HepG2 (cell line): ENCODE data around the gene ANTKMT. TPM values are rescaled to one million over a fixed set of nuclear protein-coding genes. Genes with fewer than 3 reads are reported as not detected.

Experiments used
- ADNP ChIP-seq: sonication (generic); formaldehyde crosslinking; IDR thresholded peaks from 2 replicates; pipeline ENCODE4 v1.4.0; 2020; ENCODE audit warnings: missing genetic modification reagents
- HMGA1 ChIP-seq: sonication (generic); formaldehyde crosslinking; conservative IDR thresholded peaks from 2 replicates; pipeline ENCODE4 v1.4.0; 2020; ENCODE audit warnings: missing genetic modification reagents
- HNRNPUL1 ChIP-seq: fragments of 200-400 bp; formaldehyde crosslinking; IDR thresholded peaks from 2 replicates; pipeline ENCODE4 v1.6.1; 2017; ENCODE audit warnings: low read depth, mild to moderate bottlenecking, low read length, moderate library complexity
- IKZF4 ChIP-seq: sonication (generic); formaldehyde crosslinking; IDR thresholded peaks from 2 replicates; pipeline ENCODE4 v1.5.1; 2020; ENCODE audit warnings: borderline replicate concordance, mild to moderate bottlenecking, low read depth, missing genetic modification reagents; ENCODE audit errors: not compliant biosample characterization
- NCOA5 ChIP-seq: sonication (generic); formaldehyde crosslinking; IDR thresholded peaks from 2 replicates; pipeline ENCODE4 v1.4.0; 2020; ENCODE audit warnings: missing genetic modification reagents
- NFE2 ChIP-seq: sonication (generic); formaldehyde crosslinking; IDR thresholded peaks from 2 replicates; pipeline ENCODE4 v1.4.0; 2020; ENCODE audit warnings: missing genetic modification reagents
- NONO ChIP-seq, 2 experiments: fragments of 450-650 bp in 1 of 2; sonication (generic) in 1 of 2; formaldehyde crosslinking in 1 of 2; IDR thresholded peaks in 1 of 2; conservative IDR thresholded peaks in 1 of 2; 2 replicates each; pipeline versions ENCODE4 v1.6.1 to v1.8.0; 2017 to 2022; ENCODE audit warnings: mild to moderate bottlenecking in 1 of 2, missing genetic modification reagents in 1 of 2, moderate library complexity in 1 of 2
- SETDB1 ChIP-seq: sonication (generic); formaldehyde crosslinking; IDR thresholded peaks from 2 replicates; pipeline ENCODE4 v1.5.1; 2020; ENCODE audit warnings: missing genetic modification reagents, mild to moderate bottlenecking, borderline replicate concordance
- TAF15 ChIP-seq: fragments of 200-400 bp; formaldehyde crosslinking; IDR thresholded peaks from one replicate; pipeline ENCODE4 v1.6.1; 2018; ENCODE audit warnings: mild to moderate bottlenecking, low read depth, low read length; ENCODE audit not compliant: poor library complexity, severe bottlenecking
- TBP ChIP-seq: sonication (generic); formaldehyde crosslinking; IDR thresholded peaks from 2 replicates; pipeline ENCODE4 v1.5.0; 2020; ENCODE audit warnings: missing genetic modification reagents
- ZMYM3 ChIP-seq: sonication (generic); formaldehyde crosslinking; IDR thresholded peaks from 2 replicates; pipeline ENCODE4 v1.5.1; 2020; ENCODE audit warnings: mild to moderate bottlenecking, missing genetic modification reagents
- ZNF12 ChIP-seq: sonication (generic); formaldehyde crosslinking; IDR thresholded peaks from 2 replicates; pipeline ENCODE4 v1.5.0; 2020; ENCODE audit warnings: missing genetic modification reagents
- ZNF205 ChIP-seq: IDR thresholded peaks from 2 replicates; pipeline ENCODE4 v1.6.1; 2018; ENCODE audit warnings: missing biosample characterization, missing genetic modification reagents
- ZNF552 ChIP-seq: sonication (generic); formaldehyde crosslinking; IDR thresholded peaks from 2 replicates; pipeline ENCODE4 v1.9.0; 2022; ENCODE audit warnings: missing genetic modification reagents, mild to moderate bottlenecking, borderline replicate concordance
- ZNF660 ChIP-seq: sonication (generic); formaldehyde crosslinking; IDR thresholded peaks from 2 replicates; pipeline ENCODE4 v1.5.1; 2020; ENCODE audit warnings: mild to moderate bottlenecking, low read depth, missing genetic modification reagents, borderline replicate concordance
- ZNF674 ChIP-seq: sonication (generic); formaldehyde crosslinking; IDR thresholded peaks from 2 replicates; pipeline ENCODE4 v1.5.0; 2020; ENCODE audit warnings: low read depth, mild to moderate bottlenecking, missing genetic modification reagents
- ZNF713 ChIP-seq: sonication (generic); formaldehyde crosslinking; IDR thresholded peaks from 2 replicates; pipeline ENCODE4 v1.4.0; 2020; ENCODE audit warnings: mild to moderate bottlenecking, missing genetic modification reagents
- polyA plus RNA-seq, 8 experiments: library from polyadenylated mRNA; depleted of rRNA in 3 of 8; stranded (reverse) in 7 of 8; unstranded in 1 of 8; fragments of >200 nt; fragmentation: Illumina TruSeq in 4 of 8; extraction: Trizol in 4 of 8; gene quantifications; 2 replicates each; pipeline versions ENCODE4 v1.2.1 to v1.2.3, GENCODE V29; 2011 to 2016; ENCODE audit warnings: low read depth in 4 of 8, missing spikeins in 1 of 8, mixed read lengths in 1 of 8; ENCODE audit not compliant: insufficient read depth in 1 of 8
- total RNA-seq, 5 experiments: library from RNA; depleted of rRNA; stranded (reverse); fragments of >200 nt; fragmentation: Illumina TruSeq; extraction: Trizol; gene quantifications; 2 replicates each; pipeline ENCODE4 v1.2.3, GENCODE V29; 2016; ENCODE audit warnings: low read depth in 1 of 5
- TF ChIP-seq, protein P1 (sequence below): sonication (generic); formaldehyde crosslinking; conservative IDR thresholded peaks from 2 replicates; pipeline ENCODE4 v1.5.0; 2020; ENCODE audit warnings: missing genetic modification reagents
- TF ChIP-seq, protein P2 (sequence below): sonication (generic); formaldehyde crosslinking; IDR thresholded peaks from 2 replicates; pipeline ENCODE4 v1.4.0; 2020; ENCODE audit warnings: mild to moderate bottlenecking, missing genetic modification reagents
- TF ChIP-seq, protein P3 (sequence below): fragments of 450-650 bp; IDR thresholded peaks from 2 replicates; pipeline ENCODE4 v1.6.1; 2017

Gene ANTKMT
- total and polyA plus RNA-seq, 2 of the 13 experiments (the other 11 are each of a cell fraction or from before 2014, with no cell fraction given): 7.5 to 47.8 TPM

DNA sequence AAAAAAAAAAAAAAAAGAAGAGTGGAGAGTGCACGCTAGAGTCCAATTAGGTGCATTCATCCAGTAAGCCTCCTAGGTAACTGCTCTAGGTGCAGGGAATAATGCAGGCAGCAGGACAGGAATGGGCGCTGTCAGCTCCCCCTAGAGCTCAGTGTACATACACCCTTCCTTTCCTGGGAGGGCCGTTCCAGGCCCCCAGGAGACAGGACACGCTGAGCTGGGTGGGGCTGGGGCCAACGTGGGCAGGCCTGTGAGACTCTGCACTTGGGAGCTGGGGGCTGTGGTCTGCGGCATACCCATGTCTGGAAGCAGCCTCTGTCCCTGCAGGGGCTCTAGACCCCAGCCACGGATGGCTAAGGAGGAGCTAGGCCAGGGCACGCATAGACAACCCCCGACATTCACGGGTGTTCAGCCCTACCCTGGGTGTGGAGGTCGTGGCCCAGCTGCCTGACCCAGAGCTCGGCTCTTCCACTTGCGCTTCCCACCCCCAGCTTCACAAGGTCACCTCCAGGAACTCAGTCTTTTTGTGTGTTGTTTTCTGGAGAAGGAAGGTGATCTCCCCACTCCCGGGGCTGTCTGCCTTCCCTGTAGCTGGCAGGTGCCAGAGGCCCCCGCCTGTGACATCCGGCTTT, 1.0 kb upstream of the ANTKMT start (continued):
- TF ChIP-seq, protein P1, sequence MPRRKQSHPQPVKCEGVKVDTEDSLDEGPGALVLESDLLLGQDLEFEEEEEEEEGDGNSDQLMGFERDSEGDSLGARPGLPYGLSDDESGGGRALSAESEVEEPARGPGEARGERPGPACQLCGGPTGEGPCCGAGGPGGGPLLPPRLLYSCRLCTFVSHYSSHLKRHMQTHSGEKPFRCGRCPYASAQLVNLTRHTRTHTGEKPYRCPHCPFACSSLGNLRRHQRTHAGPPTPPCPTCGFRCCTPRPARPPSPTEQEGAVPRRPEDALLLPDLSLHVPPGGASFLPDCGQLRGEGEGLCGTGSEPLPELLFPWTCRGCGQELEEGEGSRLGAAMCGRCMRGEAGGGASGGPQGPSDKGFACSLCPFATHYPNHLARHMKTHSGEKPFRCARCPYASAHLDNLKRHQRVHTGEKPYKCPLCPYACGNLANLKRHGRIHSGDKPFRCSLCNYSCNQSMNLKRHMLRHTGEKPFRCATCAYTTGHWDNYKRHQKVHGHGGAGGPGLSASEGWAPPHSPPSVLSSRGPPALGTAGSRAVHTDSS (CRISPR knock-in tag): no peak
- TF ChIP-seq ZNF552 (CRISPR knock-in tag): no peak
- TF ChIP-seq TBP (CRISPR knock-in tag): no peak
- no peak for TF ChIP-seq ADNP (CRISPR knock-in tag)
- TF ChIP-seq SETDB1 (CRISPR knock-in tag): no peak
- TF ChIP-seq ZNF12 (CRISPR knock-in tag): no peak
- TF ChIP-seq, protein P2, sequence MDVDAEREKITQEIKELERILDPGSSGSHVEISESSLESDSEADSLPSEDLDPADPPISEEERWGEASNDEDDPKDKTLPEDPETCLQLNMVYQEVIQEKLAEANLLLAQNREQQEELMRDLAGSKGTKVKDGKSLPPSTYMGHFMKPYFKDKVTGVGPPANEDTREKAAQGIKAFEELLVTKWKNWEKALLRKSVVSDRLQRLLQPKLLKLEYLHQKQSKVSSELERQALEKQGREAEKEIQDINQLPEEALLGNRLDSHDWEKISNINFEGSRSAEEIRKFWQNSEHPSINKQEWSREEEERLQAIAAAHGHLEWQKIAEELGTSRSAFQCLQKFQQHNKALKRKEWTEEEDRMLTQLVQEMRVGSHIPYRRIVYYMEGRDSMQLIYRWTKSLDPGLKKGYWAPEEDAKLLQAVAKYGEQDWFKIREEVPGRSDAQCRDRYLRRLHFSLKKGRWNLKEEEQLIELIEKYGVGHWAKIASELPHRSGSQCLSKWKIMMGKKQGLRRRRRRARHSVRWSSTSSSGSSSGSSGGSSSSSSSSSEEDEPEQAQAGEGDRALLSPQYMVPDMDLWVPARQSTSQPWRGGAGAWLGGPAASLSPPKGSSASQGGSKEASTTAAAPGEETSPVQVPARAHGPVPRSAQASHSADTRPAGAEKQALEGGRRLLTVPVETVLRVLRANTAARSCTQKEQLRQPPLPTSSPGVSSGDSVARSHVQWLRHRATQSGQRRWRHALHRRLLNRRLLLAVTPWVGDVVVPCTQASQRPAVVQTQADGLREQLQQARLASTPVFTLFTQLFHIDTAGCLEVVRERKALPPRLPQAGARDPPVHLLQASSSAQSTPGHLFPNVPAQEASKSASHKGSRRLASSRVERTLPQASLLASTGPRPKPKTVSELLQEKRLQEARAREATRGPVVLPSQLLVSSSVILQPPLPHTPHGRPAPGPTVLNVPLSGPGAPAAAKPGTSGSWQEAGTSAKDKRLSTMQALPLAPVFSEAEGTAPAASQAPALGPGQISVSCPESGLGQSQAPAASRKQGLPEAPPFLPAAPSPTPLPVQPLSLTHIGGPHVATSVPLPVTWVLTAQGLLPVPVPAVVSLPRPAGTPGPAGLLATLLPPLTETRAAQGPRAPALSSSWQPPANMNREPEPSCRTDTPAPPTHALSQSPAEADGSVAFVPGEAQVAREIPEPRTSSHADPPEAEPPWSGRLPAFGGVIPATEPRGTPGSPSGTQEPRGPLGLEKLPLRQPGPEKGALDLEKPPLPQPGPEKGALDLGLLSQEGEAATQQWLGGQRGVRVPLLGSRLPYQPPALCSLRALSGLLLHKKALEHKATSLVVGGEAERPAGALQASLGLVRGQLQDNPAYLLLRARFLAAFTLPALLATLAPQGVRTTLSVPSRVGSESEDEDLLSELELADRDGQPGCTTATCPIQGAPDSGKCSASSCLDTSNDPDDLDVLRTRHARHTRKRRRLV: no peak
- no peak for TF ChIP-seq NFE2 (CRISPR knock-in tag)
- TF ChIP-seq, protein P3, sequence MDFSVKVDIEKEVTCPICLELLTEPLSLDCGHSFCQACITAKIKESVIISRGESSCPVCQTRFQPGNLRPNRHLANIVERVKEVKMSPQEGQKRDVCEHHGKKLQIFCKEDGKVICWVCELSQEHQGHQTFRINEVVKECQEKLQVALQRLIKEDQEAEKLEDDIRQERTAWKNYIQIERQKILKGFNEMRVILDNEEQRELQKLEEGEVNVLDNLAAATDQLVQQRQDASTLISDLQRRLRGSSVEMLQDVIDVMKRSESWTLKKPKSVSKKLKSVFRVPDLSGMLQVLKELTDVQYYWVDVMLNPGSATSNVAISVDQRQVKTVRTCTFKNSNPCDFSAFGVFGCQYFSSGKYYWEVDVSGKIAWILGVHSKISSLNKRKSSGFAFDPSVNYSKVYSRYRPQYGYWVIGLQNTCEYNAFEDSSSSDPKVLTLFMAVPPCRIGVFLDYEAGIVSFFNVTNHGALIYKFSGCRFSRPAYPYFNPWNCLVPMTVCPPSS: no peak
- no peak for TF ChIP-seq NONO (IDR thresholded peaks at IDR 0.05)
- TF ChIP-seq NONO (CRISPR knock-in tag; conservative IDR thresholded peaks at IDR 0.05): 0 out of 2 replicates have a peak, but pooled peaks have one; percentile 5
- TF ChIP-seq ZNF674 (CRISPR knock-in tag): no peak
- TF ChIP-seq NCOA5 (CRISPR knock-in tag): no peak
- TF ChIP-seq TAF15: no peak
- TF ChIP-seq ZMYM3 (CRISPR knock-in tag): no peak
- no peak for TF ChIP-seq HNRNPUL1
- TF ChIP-seq IKZF4 (CRISPR knock-in tag): no peak
- TF ChIP-seq ZNF205: no peak
- TF ChIP-seq HMGA1 (CRISPR knock-in tag): no peak
- no peak for TF ChIP-seq ZNF660 (CRISPR knock-in tag)
- no peak for TF ChIP-seq ZNF713 (CRISPR knock-in tag)
